Measurements from ENCODE around the gene PHYHD1. TPM values are rescaled to one million over a fixed set of nuclear protein-coding genes. Genes with fewer than 3 reads are reported as not detected.

PHYHD1 gene
- polyA plus RNA-seq, 1 of the 3 experiments (the other 2 are of a cell fraction) = not detected

GRCh38 chr9:128918921-128919320 lies 1.9 kb upstream of the PHYHD1 start (continued):
- no peak for TF ChIP-seq ZBTB33 (IDR thresholded peaks at IDR 0.05; ENCODE audit: borderline replicate concordance, low read depth)
- no peak for TF ChIP-seq NFIC (IDR thresholded peaks at IDR 0.05; ENCODE audit: borderline replicate concordance)
- TF ChIP-seq RXRA (IDR thresholded peaks at IDR 0.05; ENCODE audit: borderline replicate concordance, low read depth) = no peak

GRCh38 chr9:128919402-128920089 lies 1.2 kb upstream of the PHYHD1 start:
- H3K4me3 ChIP-seq (ENCODE audit: low read depth in 2 of 2, low read length in 1 of 2) = no peak overlapping the region
- no peak overlapping the region for H3K27ac ChIP-seq (ENCODE audit: low read depth in 2 of 2, low read length in 1 of 2)
- H3K9me3 ChIP-seq = no peaks in the 10 kb centered on the region
- H3F3A ChIP-seq (replicated peaks; ENCODE audit: insufficient read depth) = no peaks in the 10 kb centered on the region
- ChIA-PET POLR2A (no interaction called here), CTCF (interaction anchor here (1.8 kb wide), 1 partner anchor 8 kb away, joined by 9 read pairs; no protein-coding TSS in a partner anchor)
- no peaks in the 10 kb centered on the region; a peak in 2 of 4 replicates for H3K4me1 ChIP-seq (ENCODE audit: control insufficient read depth in 1 of 2, insufficient read depth in 2 of 2, low read depth in 1 of 2, low read length in 1 of 2)
- WGBS (ENCODE audit: low lambda C conversion rate) = 93% methylated on average over 11 of the region's 14 CpGs
- H2AFZ ChIP-seq (ENCODE audit: low read depth) = no peak overlapping the region
- no peaks in the 10 kb centered on the region for H3K9me2 ChIP-seq
- H3K4me2 ChIP-seq = no peak overlapping the region
- no peak for DNase-seq
- no peak for TF ChIP-seq GATA2 (CRISPR knock-in tag; IDR thresholded peaks at IDR 0.05)
- TF ChIP-seq IRF3 (IDR thresholded peaks at IDR 0.05; ENCODE audit: low read depth, low read length) = no peak
- no peak for TF ChIP-seq NRF1 (IDR thresholded peaks at IDR 0.05; ENCODE audit: low read depth, low read length)
- TF ChIP-seq USF2 (IDR thresholded peaks at IDR 0.05; ENCODE audit: borderline replicate concordance, low read depth, low read length) = no peak
- TF ChIP-seq REST (IDR thresholded peaks at IDR 0.05; ENCODE audit: low read depth, low read length) = no peak
- TF ChIP-seq USF1 (IDR thresholded peaks at IDR 0.05; ENCODE audit: borderline replicate concordance, low read depth) = no peak
- no peak for TF ChIP-seq EP300 (IDR thresholded peaks at IDR 0.05; ENCODE audit: borderline replicate concordance in 1 of 2, low read depth in 1 of 2, low read length in 1 of 2)
- no peak for TF ChIP-seq MEF2A (IDR thresholded peaks at IDR 0.05; ENCODE audit: borderline replicate concordance, low read depth)
- no peak for TF ChIP-seq TAF1 (IDR thresholded peaks at IDR 0.05; ENCODE audit: borderline replicate concordance, low read depth, low read length)
- no peak for TF ChIP-seq MAX (IDR thresholded peaks at IDR 0.05; ENCODE audit: low read depth)
- TF ChIP-seq MXI1 (IDR thresholded peaks at IDR 0.05; ENCODE audit: low read depth, low read length) = no peak
- no peak for TF ChIP-seq RFX5 (IDR thresholded peaks at IDR 0.05; ENCODE audit: low read length)
- H3K9ac ChIP-seq = no peak overlapping the region
- peaks cover 4 to 26% of the 10 kb centered on the region in 2 experiments for H3K36me3 ChIP-seq (replicated peaks in 1 of 2; ENCODE audit: control insufficient read depth in 1 of 2, insufficient read depth in 2 of 2, low read length in 1 of 2)
- H3K27me3 ChIP-seq (ENCODE audit: insufficient read depth) = no peaks in the 10 kb centered on the region
- peaks cover 9% of the 10 kb centered on the region; the same call in 1 of the 2 replicates for H3K79me2 ChIP-seq (ENCODE audit: insufficient read depth)
- no peaks in the 10 kb centered on the region for H4K20me1 ChIP-seq (ENCODE audit: insufficient read depth)

Data from SK-N-SH (cell line).